Large intestine (tissue), 3 donors: ENCODE data around the gene AEN. TPM values are rescaled to one million over a fixed set of nuclear protein-coding genes. Genes with fewer than 3 reads are reported as not detected.
A peak's percentile ranks its signal among the peaks of the same experiment; 100 is the strongest.

Source experiments
- DNase-seq, 2 donors: peaks; one replicate each; pipeline versions ENCODE4 v3.0.0 to v3.0.0-alpha.2; 2013
- H3K27ac ChIP-seq: one replicate; pipeline ENCODE4 v1.5.1; 2013; ENCODE audit warnings: low read length
- H3K27me3 ChIP-seq: 2 replicates; pipeline ENCODE4 v1.6.1; 2013; ENCODE audit warnings: low read length; ENCODE audit not compliant: control insufficient read depth, insufficient read depth
- H3K36me3 ChIP-seq: 2 replicates; pipeline ENCODE4 v1.6.1; 2013; ENCODE audit warnings: low read length; ENCODE audit not compliant: control insufficient read depth, insufficient read depth
- H3K4me1 ChIP-seq: one replicate; pipeline ENCODE4 v1.6.1; 2013; ENCODE audit warnings: low read length; ENCODE audit not compliant: control insufficient read depth, insufficient read depth
- H3K4me3 ChIP-seq: one replicate; pipeline ENCODE4 v1.5.1; 2013; ENCODE audit warnings: low read length
- H3K9me3 ChIP-seq: one replicate; pipeline ENCODE4 v1.6.1; 2013; ENCODE audit warnings: mild to moderate bottlenecking, low read depth, low read length, moderate library complexity; ENCODE audit not compliant: control insufficient read depth
- WGBS: methylation state at CpG from one replicate; pipeline ENCODE4 v1.1.5; 2013; ENCODE audit warnings: low lambda C conversion rate; ENCODE audit not compliant: insufficient coverage; 5-methylcytosine and 5-hydroxymethylcytosine counted together
- polyA plus RNA-seq: library from polyadenylated mRNA; unstranded; fragments of 120-200 nt; gene quantifications from one replicate; pipeline ENCODE4 v1.2.1, GENCODE V29; 2013

AEN gene
- polyA plus RNA-seq, 1 donor = 8.2 TPM

DNA sequence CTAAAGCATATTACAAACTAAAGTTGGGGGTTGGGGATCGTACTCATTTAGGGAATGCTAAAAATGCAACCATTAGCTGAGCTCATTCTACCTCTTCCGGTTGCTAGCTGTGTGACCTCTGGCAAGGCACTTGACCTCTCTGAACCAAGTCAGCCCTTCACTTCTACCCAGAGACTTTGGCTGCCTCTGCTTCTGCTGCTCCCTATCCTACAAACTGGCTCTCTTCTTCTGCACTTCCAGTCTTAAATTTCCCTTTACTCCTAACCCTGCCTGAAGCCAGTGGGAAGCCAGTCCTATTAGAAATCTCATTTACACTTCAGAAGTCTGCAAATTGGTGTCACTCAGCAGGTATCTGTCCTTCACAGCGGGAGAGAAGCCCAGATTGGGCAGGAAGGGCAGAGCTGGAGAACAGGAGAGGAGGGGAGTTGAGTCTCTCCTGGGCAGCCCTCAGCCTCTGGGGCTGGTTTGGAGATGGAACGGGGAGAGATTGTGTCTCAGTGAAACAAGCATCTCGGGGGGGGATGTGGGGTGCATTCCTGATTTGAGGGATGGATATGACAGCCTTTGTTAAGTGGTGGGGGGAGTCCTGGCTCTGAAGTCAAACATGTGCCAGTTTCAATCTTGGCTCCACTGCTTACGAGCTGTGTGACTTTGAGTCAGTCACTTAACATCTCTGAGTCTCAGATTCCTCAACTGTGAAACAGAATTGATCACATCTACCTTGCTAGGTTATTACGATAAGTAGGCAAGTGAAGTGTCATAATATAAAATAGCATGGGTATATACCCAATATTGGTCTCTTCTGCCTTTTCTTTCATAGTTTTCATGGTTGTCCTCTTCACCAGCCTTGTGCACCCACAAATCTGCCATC lies 7.8 kb upstream of the AEN start:
- H3K4me1 ChIP-seq = peaks cover 22% of the 10 kb centered on the region
- peaks cover 8% of the 10 kb centered on the region for H3K27me3 ChIP-seq
- H3K9me3 ChIP-seq = peaks cover 4% of the 10 kb centered on the region
- no peak for DNase-seq
- no peak overlapping the region for H3K27ac ChIP-seq
- H3K36me3 ChIP-seq = no peaks in the 10 kb centered on the region
- no CpG with 5 or more reads among the region's 7 CpGs for WGBS
- H3K4me3 ChIP-seq = no peak overlapping the region

DNA sequence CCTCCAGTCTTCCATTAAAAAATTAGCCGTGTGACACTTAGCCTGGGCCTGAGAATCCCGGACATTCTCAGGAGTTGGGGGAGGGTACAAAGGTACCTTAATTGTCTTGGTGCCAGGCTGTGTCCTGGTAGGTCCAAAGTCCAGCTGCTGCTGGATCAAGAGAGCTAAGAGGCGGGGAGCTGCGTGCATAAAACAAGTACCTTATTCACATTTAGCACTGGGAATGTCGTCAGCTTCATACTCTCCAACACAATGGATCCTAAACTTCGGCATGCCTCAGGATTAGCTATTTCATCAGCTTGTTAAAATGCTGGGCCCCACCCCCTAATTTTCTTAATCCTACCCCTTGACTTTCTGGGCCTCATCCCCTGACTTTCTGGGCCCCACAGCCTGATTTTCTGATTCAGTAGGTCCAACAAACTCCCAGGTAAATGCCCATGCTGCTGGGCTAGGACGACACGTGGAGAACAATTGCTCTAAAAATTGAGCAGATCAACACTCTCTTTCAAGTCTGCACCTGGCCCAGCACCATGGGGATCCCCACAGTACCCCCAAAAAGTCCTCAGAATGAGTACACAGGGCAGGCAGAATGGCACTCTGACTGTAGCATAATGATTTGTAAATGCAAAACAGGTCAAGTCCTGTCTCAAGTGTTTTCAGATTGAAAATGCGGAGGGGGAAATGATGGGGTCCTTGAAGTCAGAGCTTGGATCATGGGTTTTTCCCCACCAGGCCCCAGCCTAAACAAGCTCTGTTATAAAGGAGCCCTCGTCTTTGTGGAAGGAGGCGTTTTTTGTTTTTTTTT lies 5.6 kb upstream of the AEN start:
- peak; percentile 69 to 88 for DNase-seq
- Histone ChIP-seq H3K4me3 (no peak overlapping the region), H3K27me3 (peaks cover 2% of the 10 kb centered on the region), H3K4me1 (peaks cover 22% of the 10 kb centered on the region), H3K27ac (peak overlapping the region; percentile 75), H3K36me3 (no peaks in the 10 kb centered on the region), H3K9me3 (peaks cover 4% of the 10 kb centered on the region)
- WGBS = no CpG with 5 or more reads among the region's 11 CpGs

- peak overlapping the region; percentile 75 for H3K27ac ChIP-seq
These were observed 4.9 kb upstream of the AEN start for GRCh38 chr15:88616240-88616639.

DNA sequence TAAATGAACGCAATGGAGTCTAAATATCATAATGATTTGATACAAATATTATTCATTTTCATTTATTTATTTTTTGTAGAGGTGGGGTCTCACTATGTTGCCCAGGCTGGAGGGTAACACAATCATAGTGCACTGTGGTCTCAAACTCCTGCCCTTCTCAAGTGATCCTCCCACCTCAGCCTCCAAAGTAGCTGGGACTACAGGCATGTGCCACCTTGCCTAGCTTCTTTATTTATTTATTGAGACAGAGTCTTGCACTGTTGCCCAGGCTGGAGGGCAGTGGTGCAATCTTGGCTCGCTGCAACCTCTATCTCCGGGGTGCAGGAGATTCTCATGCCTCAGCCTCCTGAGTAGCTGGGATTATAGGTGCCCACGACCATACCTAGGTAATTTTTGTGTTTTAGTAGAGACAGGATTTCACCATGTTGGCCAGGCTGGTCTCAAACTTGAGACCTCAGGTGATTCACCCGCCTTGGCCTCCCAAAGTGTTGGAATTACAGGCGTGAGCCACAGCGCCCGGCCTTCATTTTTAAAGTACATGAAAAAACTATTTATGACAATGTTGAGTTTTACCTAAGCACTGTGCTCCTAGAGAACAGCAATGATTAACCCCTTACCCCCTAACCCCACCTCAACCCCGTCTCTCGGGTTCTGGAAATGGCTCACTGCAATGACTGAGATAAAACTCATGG lies 4.0 kb upstream of the AEN start:
- no peaks in the 10 kb centered on the region for H3K27me3 ChIP-seq
- peaks cover 28% of the 10 kb centered on the region for H3K4me1 ChIP-seq
- DNase-seq = no peak
- peaks cover 4% of the 10 kb centered on the region for H3K9me3 ChIP-seq
- H3K36me3 ChIP-seq = no peaks in the 10 kb centered on the region
- H3K27ac ChIP-seq = no peak overlapping the region
- H3K4me3 ChIP-seq = no peak overlapping the region
- WGBS = 100% methylated on average over 1 of the region's 10 CpGs

More at GRCh38 chr15:88616240-88616639, 4.9 kb upstream of the AEN start:
- no peak for DNase-seq
- Histone ChIP-seq H3K4me1 (peaks cover 22% of the 10 kb centered on the region), H3K36me3 (no peaks in the 10 kb centered on the region), H3K27me3 (no peaks in the 10 kb centered on the region), H3K9me3 (peaks cover 4% of the 10 kb centered on the region), H3K4me3 (no peak overlapping the region)
- WGBS = no CpG with 5 or more reads among the region's 4 CpGs

DNA sequence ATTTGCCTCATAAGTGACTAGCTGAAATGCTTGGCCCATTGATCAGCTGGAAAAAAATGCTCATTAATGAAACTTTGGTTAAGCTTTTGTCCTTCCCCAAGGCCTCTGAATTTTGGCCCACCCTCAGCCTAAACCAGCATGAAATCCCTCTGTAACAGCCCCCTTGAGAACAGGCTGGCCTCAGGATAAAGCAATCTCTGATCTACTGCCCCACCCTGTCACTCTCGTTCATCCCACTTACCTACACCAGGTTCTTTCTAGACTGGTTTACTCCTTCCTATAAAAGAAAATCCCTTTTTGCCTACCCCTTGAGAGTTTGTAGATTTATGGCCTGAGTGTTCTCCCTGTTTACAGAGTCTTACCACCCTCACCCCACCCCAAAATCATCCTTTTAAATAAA lies 3.4 kb upstream of the AEN start:
- no peaks in the 10 kb centered on the region for H3K36me3 ChIP-seq
- no CpG with 5 or more reads among the region's 1 CpG for WGBS
- H3K9me3 ChIP-seq = peaks cover 4% of the 10 kb centered on the region
- no peak overlapping the region for H3K27ac ChIP-seq
- no peak overlapping the region for H3K4me3 ChIP-seq
- no peak for DNase-seq
- no peaks in the 10 kb centered on the region for H3K27me3 ChIP-seq
- peaks cover 28% of the 10 kb centered on the region for H3K4me1 ChIP-seq

DNA sequence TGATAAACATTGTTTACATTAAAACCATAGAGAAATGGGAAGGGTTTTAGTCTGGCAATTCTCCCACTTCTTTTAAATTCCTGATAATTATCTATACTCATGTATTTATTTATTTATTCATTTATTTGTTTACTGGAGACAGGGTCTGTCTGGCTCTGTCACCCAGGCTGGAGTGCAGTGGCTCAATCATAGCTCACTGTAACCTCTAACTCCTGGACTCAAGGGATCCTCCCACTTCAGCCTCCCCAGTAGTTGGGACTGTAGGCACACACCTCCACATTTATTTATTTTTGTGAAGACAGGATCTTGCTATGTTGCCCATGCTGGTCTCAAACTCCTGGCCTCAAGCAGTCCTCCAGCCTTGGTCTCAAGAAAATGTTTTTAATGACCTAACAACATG lies 2.5 kb upstream of the AEN start:
- Histone ChIP-seq H3K4me3 (no peak overlapping the region), H3K4me1 (peaks cover 28% of the 10 kb centered on the region), H3K27ac (no peak overlapping the region), H3K36me3 (no peaks in the 10 kb centered on the region), H3K27me3 (no peaks in the 10 kb centered on the region), H3K9me3 (peaks cover 4% of the 10 kb centered on the region)
- DNase-seq = no peak

DNA sequence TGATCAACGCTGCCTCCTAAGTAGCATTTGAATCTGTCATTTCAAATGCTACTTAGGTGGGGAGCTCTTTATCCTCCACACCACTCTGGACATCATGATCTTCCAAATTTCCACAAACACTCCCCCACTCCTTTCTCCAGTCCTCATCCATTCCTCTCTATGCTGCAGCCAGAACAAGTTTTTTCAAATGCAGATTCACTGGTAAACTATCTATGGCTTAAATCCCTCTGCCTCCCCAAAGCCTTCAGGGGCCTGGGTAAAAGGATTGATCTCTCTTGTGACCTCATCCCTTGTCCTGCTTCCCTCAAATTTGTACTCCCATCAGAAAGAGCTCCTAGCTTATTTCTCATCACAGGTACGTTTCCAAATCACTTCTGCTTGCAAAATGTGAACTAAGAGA lies 1.3 kb upstream of the AEN start:
- DNase-seq = no peak
- H3K27me3 ChIP-seq = no peaks in the 10 kb centered on the region
- no peak overlapping the region for H3K4me3 ChIP-seq
- peaks cover 21% of the 10 kb centered on the region for H3K4me1 ChIP-seq
- H3K27ac ChIP-seq = no peak overlapping the region
- no CpG with 5 or more reads among the region's 2 CpGs for WGBS
- no peaks in the 10 kb centered on the region for H3K36me3 ChIP-seq
- peaks cover 2% of the 10 kb centered on the region for H3K9me3 ChIP-seq

GRCh38 chr15:88621789-88622604 lies 857 bp downstream of the AEN start:
- Histone ChIP-seq H3K9me3 (no peaks in the 10 kb centered on the region), H3K36me3 (peaks cover 12% of the 10 kb centered on the region), H3K4me3 (peak overlapping the region; percentile 66), H3K27me3 (no peaks in the 10 kb centered on the region), H3K27ac (no peak overlapping the region), H3K4me1 (peaks cover 6% of the 10 kb centered on the region)
- peak in 1 of 2 donors; percentile 37 for DNase-seq
- WGBS = no CpG with 5 or more reads among the region's 17 CpGs

- H3K36me3 ChIP-seq = peaks cover 14% of the 10 kb centered on the region
- DNase-seq = no peak
- no peak overlapping the region for H3K27ac ChIP-seq
- H3K4me3 ChIP-seq = no peak overlapping the region
- no peaks in the 10 kb centered on the region for H3K27me3 ChIP-seq
- no peaks in the 10 kb centered on the region for H3K9me3 ChIP-seq
- peaks cover 6% of the 10 kb centered on the region for H3K4me1 ChIP-seq
- WGBS = no CpG with 5 or more reads among the region's 5 CpGs
These were observed 1.4 kb downstream of the AEN start for GRCh38 chr15:88622605-88622975.

DNA sequence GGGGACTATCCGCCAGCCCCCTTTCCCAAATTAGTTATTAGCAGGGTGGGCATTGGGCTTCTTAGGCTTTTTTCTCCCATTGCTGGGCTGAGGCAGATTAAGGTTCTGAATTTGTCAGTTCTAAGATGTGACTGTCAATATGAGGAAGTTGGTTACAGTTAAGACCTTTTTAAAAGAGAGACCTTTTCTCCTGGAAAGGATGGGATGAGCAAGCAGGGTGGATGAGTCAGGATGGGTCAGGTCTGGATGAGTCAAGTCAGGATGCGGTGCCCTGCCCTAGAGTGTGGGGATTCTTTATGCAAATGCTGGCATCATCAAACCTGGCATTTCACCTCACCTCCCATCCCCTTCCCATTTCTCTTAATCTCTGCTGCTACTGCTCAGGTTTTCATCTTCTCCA lies 1.9 kb downstream of the AEN start:
- peaks cover 16% of the 10 kb centered on the region for H3K36me3 ChIP-seq
- peaks cover 6% of the 10 kb centered on the region for H3K4me1 ChIP-seq
- H3K27me3 ChIP-seq = no peaks in the 10 kb centered on the region
- no peak overlapping the region for H3K27ac ChIP-seq
- H3K4me3 ChIP-seq = no peak overlapping the region
- no peak for DNase-seq
- no CpG with 5 or more reads among the region's 2 CpGs for whole genome bisulfite sequencing
- H3K9me3 ChIP-seq = no peaks in the 10 kb centered on the region
